Adrenal gland (tissue), 5 donors: ENCODE results near the gene CENPV.

Experiments used
- POLR2A ChIP-seq, 2 donors: fragments of 450-650 bp; IDR thresholded peaks; one replicate each; pipeline ENCODE4 v1.6.1; 2017; ENCODE audit warnings: antibody characterized with exemption in 2 of 2, mild to moderate bottlenecking in 2 of 2, moderate library complexity in 1 of 2
- TF ChIP-seq, protein P1 (sequence below), 6 experiments: fragments of 450-650 bp in 4 of 6; fragments of 200-600 bp in 2 of 6; sonication (generic) in 1 of 6; IDR thresholded peaks; 1 replicate in 5 of 6; 2 replicates in 1 of 6; pipeline versions ENCODE4 v1.5.1 to v1.8.0; 2016 to 2021; ENCODE audit warnings: antibody characterized with exemption in 6 of 6, mild to moderate bottlenecking in 2 of 6, moderate library complexity in 1 of 6
- donor health status: DM: no; HTN: no; CAD: no.

DNA sequence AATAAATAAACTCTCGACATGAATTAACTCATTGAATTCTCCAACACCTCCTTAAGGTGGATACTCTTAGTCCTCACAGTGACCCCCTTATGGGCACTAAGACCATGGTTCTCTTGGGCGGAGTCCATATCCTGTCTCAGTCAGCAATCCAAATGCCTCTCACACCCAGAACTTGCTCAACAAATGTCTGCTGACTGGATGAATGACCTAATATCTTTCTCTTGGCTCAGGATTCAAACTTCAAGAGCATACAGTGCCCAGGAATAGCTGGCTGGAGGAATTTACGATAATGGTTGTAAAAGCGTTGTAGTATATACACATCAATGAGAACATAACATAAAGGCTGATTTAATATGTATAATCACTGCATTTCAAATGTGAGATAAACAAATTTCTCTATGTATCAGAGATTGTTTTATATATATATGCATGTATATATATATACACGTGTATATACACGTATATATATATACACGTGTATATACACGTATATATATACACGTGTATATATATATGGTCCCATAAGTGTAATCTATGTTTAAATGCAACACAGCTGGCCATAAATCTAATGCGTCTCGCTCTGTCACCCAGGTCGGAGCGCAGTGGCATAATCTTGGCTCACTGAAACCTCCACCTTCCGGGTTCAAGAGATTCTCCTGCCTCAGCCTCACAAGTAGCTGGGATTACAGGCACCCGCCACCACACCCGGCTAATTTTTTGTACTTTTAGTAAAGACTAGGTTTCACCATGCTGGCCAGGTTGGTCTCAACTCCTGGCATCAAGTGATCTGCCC lies 21.1 kb upstream of the CENPV start:
- TF ChIP-seq, protein P1, sequence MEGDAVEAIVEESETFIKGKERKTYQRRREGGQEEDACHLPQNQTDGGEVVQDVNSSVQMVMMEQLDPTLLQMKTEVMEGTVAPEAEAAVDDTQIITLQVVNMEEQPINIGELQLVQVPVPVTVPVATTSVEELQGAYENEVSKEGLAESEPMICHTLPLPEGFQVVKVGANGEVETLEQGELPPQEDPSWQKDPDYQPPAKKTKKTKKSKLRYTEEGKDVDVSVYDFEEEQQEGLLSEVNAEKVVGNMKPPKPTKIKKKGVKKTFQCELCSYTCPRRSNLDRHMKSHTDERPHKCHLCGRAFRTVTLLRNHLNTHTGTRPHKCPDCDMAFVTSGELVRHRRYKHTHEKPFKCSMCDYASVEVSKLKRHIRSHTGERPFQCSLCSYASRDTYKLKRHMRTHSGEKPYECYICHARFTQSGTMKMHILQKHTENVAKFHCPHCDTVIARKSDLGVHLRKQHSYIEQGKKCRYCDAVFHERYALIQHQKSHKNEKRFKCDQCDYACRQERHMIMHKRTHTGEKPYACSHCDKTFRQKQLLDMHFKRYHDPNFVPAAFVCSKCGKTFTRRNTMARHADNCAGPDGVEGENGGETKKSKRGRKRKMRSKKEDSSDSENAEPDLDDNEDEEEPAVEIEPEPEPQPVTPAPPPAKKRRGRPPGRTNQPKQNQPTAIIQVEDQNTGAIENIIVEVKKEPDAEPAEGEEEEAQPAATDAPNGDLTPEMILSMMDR (IDR thresholded peaks at IDR 0.05), result no peak
- no peak for TF ChIP-seq POLR2A (IDR thresholded peaks at IDR 0.05)
